Activated T-cell treated with anti-CD3 and anti-CD28 coated beads for 1 hour (primary cell): ENCODE results near the gene TWIST2.

Experiments
- DNase-seq: peaks from one replicate; pipeline ENCODE4 v3.0.0-alpha.2; 2020; ENCODE audit warnings: low read depth

TWIST2 gene

DNA sequence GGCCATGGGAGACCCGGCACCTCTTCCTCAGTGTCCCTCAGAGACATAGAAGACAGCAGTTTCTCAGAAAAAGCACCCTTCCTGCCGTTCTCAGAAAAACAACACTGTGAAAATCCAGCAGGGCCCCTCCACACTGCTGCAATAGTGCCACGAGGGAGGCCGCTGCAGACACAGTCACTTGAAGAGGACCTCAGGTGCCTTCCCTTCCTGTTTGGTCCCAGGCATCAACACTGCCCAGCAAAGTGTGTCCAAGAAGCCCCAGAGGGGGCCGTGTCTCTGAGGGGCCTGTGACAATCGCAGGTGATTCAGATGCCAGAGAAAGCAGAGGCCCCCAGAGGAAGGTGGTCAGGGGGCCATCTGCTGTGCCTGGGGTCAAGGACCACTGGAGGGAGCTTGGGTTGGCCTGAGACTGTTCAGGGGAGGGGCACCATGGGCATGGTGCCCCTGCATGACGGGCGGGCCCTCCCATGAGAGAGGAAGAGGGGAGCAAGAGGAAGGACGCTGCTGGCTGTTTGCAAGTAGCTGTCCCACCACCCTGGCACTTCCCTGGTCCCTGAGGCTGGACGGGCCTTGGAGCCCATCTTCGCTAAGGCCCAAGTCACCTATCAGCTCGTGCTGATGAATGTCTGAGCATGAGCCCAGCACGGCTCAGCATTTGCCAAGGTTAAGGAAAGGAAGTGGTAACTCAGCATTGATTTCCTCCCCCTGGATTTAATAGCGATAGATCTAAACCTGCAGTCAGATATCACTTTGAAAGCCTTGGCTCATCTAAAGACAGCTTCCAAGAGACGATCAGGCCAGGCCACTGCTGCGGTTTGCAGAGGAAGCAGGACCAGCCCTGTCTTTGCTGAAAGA, 9.1 kb downstream of the TWIST2 start:
- DNase-seq = no peak

DNA sequence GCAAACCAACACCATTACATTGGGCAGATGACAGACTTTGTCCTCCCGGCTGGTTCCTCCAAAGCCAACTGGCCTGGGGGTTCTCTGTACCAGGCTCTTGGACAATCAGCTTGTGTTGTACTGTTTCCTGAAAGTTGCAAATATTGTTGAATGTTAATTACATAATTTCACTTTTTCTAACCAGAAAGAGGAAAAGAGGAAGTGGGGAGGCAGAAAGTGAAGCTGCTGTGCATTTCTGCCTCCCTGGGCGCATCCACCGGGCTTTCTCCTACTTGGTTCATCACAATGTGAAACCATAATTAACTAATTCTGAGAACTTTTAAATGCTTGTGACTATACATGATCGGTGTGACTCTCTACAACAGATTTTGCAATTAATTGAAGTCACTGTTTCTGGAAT, 10.1 kb downstream of the TWIST2 start:
- DNase-seq = no peak

DNA sequence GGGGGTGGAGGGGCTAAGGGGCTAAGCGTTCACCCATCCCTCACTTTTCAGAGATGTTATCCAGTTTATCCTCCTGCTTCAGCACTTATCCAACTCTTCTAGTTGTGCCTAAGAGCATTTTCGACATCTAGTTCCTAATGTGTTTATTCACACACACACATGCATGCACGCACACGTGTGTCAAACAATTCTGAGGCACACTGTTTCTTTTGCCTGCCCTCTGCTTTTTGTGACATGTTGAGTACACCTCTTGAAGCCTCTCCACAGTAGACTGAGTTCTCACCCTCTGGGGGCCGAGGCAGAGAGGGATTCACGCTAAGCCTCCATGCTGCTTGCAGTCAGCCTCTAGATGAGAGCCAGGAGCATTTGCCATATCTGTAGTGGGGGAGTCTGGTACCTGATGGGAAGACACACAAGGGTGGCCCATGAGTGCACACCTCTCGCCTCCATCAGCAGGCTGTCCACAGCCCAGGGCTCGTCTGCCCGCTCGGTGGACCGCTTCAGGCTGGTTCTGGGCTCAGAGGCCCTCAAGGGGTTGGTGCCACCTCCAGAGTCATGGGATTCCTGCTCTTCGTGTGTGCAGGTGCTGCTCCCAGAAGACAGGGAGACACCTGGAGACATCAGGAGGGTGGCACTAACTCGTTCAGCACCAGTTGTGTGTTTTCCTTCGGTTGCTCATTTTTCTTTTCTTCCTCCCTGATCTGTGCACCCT, 11.9 kb downstream of the TWIST2 start:
- DNase-seq = no peak

- no peak for DNase-seq
Observed at GRCh38 chr2:238861013-238861730, 13.3 kb downstream of the TWIST2 start.

- DNase-seq = no peak
Observed at GRCh38 chr2:238861766-238862315, 14.0 kb downstream of the TWIST2 start.

GRCh38 chr2:238862701-238863100, 14.8 kb downstream of the TWIST2 start:
- no peak for DNase-seq

GRCh38 chr2:238863231-238863630, 15.3 kb downstream of the TWIST2 start:
- no peak for DNase-seq

DNA sequence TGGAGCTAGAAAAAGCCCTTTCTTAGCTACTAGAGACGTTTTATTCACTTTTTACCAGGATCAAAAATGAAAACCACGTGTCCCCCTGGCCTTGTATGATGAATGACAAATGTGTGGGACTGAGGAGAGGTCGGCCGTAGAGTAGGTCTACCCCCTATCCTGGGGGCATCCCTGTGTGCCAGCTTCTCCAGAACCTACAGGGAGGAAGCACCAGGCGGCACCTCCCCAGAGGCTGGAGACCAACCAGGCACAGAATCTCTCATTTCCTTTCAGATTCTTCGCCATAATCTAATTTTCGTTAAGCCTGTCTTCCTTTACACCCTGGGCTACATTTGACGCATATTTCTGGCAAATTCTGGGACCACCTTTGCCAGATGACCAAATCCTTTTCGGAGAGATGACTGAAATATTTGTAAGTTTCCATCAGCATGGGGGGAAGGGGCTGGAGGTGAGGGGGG, 15.9 kb downstream of the TWIST2 start:
- no peak for DNase-seq

GRCh38 chr2:238864207-238865014, 16.5 kb downstream of the TWIST2 start:
- DNase-seq = no peak

GRCh38 chr2:238865015-238865719, 17.3 kb downstream of the TWIST2 start:
- DNase-seq = no peak

GRCh38 chr2:238865744-238866355, 18.0 kb downstream of the TWIST2 start:
- DNase-seq = no peak

DNA sequence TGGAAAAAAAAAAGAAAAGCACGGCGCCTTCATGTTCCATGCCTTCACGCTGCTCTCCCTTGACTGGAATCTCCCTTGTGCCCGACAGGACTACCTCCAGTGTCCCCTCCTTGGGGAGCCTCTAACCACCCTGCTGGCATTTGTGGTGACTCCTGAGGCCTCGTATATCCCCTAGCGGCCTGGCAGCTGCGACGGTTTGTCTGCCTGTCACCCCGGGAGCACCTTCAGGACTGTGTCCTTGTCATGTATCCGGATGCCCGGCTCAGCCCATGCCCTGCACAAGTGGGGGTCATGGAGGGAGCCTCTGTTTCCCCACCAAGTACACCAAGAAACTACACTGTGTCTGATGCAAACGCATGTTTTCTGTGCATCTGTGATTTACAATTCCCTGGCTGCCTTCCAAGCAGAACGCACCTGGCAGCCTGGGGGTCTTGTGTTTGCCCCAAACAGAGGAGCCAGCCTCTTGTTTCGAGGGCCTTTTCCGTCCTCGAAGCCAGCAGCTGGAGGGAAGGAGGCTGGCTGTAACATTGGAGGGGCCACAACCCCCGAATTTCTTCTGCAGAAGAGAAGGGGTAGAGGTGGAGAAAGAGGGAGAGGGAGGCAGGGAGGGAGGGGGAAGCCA, 18.9 kb downstream of the TWIST2 start:
- no peak for DNase-seq

- DNase-seq = no peak
Observed at GRCh38 chr2:238868067-238868524, 20.2 kb downstream of the TWIST2 start.

GRCh38 chr2:238868616-238869292, 20.9 kb downstream of the TWIST2 start:
- DNase-seq = no peak

DNA sequence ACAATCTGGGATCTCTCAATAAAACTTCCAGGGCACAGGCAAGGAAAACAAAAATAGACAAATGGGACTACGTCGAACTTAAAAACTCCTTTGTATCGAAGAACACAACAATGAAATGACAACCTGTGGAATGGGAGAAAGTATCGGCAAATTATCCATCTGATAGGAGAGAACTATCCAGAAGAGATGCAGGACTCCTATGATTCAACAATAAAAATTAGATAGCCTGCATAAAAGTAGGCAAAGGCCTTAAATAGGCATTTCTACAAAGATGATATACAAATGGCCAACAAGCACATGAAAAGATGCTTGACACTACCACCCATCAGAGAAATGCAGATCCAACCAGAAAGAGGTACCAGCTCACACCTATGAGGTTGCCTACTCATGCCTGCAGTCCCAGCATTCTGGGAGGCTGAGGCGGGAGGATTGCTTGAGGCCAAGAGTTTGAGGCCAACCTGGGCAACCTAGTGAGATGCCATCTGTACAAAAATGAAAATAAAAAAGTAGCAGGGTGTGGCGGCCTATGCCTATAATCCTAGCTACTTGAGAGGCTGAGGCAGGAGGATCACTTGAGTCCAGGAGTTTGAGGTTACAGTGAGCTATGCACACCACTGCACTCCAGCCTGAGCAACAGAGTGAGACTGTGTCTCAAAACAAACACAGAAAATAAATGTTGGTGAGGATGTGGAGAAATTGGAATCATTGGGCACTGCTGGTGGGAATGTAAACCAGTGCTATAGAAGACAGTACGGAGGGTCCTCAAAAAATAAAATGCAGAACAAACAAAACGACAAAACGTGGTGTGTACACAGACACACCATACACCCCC, 21.6 kb downstream of the TWIST2 start:
- DNase-seq = no peak

DNA sequence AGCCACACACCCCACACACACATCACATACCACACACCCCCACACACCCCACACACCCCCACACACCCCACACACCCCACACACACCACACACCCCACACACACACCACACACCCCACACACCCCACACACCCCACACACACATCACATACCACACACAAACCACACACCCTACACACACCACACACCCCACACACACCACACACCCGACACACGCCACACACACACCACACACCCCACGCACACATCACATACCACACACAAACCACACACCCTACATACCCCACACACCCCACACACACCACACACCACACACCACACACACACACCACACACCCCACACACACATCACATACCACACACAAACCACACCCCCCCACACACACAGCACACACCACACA, 22.4 kb downstream of the TWIST2 start:
- no peak for DNase-seq

GRCh38 chr2:238872026-238872425, 24.1 kb downstream of the TWIST2 start:
- no peak for DNase-seq

DNA sequence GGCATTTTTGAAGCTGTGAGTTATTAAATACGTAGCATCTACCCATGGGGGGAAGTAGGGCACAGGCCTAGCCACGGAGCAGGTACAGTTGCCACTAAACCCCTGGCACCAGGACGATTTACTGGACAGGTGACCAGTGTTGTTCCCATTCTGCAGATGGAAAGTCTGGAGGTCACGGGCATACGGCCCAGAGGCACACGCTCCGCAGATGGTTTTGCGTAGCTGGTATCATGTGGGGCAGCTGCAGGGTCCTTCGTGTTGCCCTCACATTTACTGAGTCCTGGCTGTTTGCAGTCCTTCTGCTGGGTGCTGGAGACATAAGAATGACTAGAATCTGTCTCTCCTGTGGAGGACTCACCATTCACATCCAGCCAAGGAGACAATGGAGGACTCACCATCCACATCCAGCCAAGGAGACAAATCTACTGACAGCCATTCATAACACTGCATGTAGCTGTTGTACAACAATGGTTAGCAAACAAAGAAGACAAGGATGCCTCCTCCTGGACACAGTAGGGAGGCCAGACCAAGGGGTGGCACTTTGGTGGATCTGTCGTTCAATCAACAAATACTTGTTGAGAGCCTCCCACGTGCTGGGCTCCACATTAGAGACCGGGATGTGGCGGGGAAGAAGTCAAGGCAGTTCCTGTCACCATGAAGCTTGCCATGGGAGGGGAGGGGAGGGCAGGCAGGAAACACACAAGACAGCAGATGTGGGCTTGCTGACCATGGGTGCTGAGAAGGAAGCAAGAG, 24.9 kb downstream of the TWIST2 start:
- DNase-seq = no peak
